ENCODE data around the gene FAM168B.

- TF ChIP-seq ZNF678 (CRISPR knock-in tag; IDR thresholded peaks at IDR 0.05) (no peak), ZNF317 (CRISPR knock-in tag; IDR thresholded peaks at IDR 0.05) (no peak), CREBL2 (CRISPR knock-in tag; IDR thresholded peaks at IDR 0.05; ENCODE audit: borderline replicate concordance) (no peak), TCF7 (IDR thresholded peaks at IDR 0.05; ENCODE audit: low read depth) (no peak), SRF (IDR thresholded peaks at IDR 0.05; ENCODE audit: low read depth, low read length) (no peak)
These were observed 48.5 kb downstream of the FAM168B start for GRCh38 chr2:131044757-131045150.

Data from HepG2 (cell line).